Right ventricle myocardium superior (tissue), 1 donor: ENCODE measurements around the gene GYS1. TPM values are rescaled to one million over a fixed set of nuclear protein-coding genes. Genes with fewer than 3 reads are reported as not detected.
A peak's percentile ranks its signal among the peaks of the same experiment; 100 is the strongest.
"Not testable (repeated sequence)": the region's sequence is repeated elsewhere in the genome, so short reads cannot be mapped to it uniquely, and the experiment has no call there.

Experiments
- ATAC-seq: fragments of 200-7000 bp; cut with Tn5 transposase; one replicate; pipeline ENCODE4 v1.9.1; 2020; ENCODE audit warnings: mild to moderate bottlenecking; ENCODE audit not compliant: poor library complexity
- DNase-seq: peaks from one replicate; pipeline ENCODE4 v3.0.0-alpha.2; 2020
- intact Hi-C: fragments of 100-400 bp; cut with DNase I; formaldehyde crosslinking; loops from one replicate; pipeline ENCODE4 v1.11.2; 2022
- long read RNA-seq: library from polyadenylated mRNA; unstranded; transcript quantifications from one replicate; pipeline ENCODE4 v2.0.0, GENCODE V29; 2021
- total RNA-seq: library from RNA; stranded (reverse); fragmentation: NEBNext Ultra II Directional; extraction: Animal tissue kit (Norgen Biotek cat#: 25700); gene quantifications from one replicate; pipeline ENCODE4 v1.2.1, GENCODE V29; 2021
- donor health status: DM: no; HTN: yes; CAD: no; lungs with severe emphysema.

GYS1 gene
- total RNA-seq = 100 TPM
- long read RNA-seq, transcript GYS1-202 (16 exons, 3,574 nt) = major isoform, 56 of 102 reads
- long read RNA-seq, partial matches to known transcripts = 46 of 102 reads
- long read RNA-seq, other reads (novel, unspliced or antisense) = 0 of 102 reads

- intact Hi-C loops = no loop called here
- peak; percentile 100 for DNase-seq
- peak; percentile 94 for ATAC-seq
These were observed at the start of gene GYS1, which contains the start of gene RUVBL2 for GRCh38 chr19:48993175-48994034. Gene GYS1 (minus strand): TSS chr19:48993309. CDS start chr19:48993112, 197 bp downstream. Gene RUVBL2 (plus strand): TSS chr19:48993887. CDS start chr19:48993912, 25 bp downstream.

- intact Hi-C loops, ATAC-seq, DNase-seq: not testable (repeated sequence)
These were observed 49.6 kb upstream of the GYS1 start for GRCh38 chr19:49042666-49043065.

GRCh38 chr19:49042177-49042576, 49.1 kb upstream of the GYS1 start:
- no peak for ATAC-seq
- intact Hi-C loops = no loop called here

GRCh38 chr19:49039736-49040135, 46.6 kb upstream of the GYS1 start:
- ATAC-seq, intact Hi-C loops, DNase-seq: not testable (repeated sequence)

More at GRCh38 chr19:49042177-49042576, 49.1 kb upstream of the GYS1 start:
- DNase-seq = no peak

- intact Hi-C loops, ATAC-seq, DNase-seq: not testable (repeated sequence)
These were observed 45.6 kb upstream of the GYS1 start for GRCh38 chr19:49038557-49039276.

GRCh38 chr19:49038111-49038510, 45.0 kb upstream of the GYS1 start:
- intact Hi-C loops, ATAC-seq, DNase-seq: not testable (repeated sequence)

GRCh38 chr19:49036815-49037214, 43.7 kb upstream of the GYS1 start, which contains the start of gene CGB1:
Gene CGB1 (minus strand): TSS chr19:49036895. CDS start chr19:49036711, 184 bp downstream.
- intact Hi-C loops = not testable (repeated sequence)

GRCh38 chr19:49031642-49032301, 38.7 kb upstream of the GYS1 start, which contains the start of gene CGB2:
Gene CGB2 (plus strand): TSS chr19:49031890. CDS start chr19:49032096, 206 bp downstream.
- DNase-seq, intact Hi-C loops, ATAC-seq: not testable (repeated sequence)

More at GRCh38 chr19:49036815-49037214, 43.7 kb upstream of the GYS1 start, which contains the start of gene CGB1:
- DNase-seq, ATAC-seq: not testable (repeated sequence)

GRCh38 chr19:49030323-49030722, 37.2 kb upstream of the GYS1 start:
- intact Hi-C loops, ATAC-seq, DNase-seq: not testable (repeated sequence)

GRCh38 chr19:49029749-49030148, 36.6 kb upstream of the GYS1 start:
- DNase-seq, ATAC-seq, intact Hi-C loops: not testable (repeated sequence)

- ATAC-seq, intact Hi-C loops, DNase-seq: not testable (repeated sequence)
These were observed 35.6 kb upstream of the GYS1 start for GRCh38 chr19:49028686-49029085.

- ATAC-seq, DNase-seq, intact Hi-C loops: not testable (repeated sequence)
These were observed 32.5 kb upstream of the GYS1 start for GRCh38 chr19:49025599-49025998.

GRCh38 chr19:49025088-49025487, 32.0 kb upstream of the GYS1 start:
- DNase-seq, intact Hi-C loops, ATAC-seq: not testable (repeated sequence)

- intact Hi-C loops, DNase-seq, ATAC-seq: not testable (repeated sequence)
These were observed 31.1 kb upstream of the GYS1 start, which contains the start of gene CGB3 for GRCh38 chr19:49024233-49024632. Gene CGB3 (minus strand): TSS chr19:49024333. CDS start chr19:49023971, 362 bp downstream.

GRCh38 chr19:49022116-49022515, 29.0 kb upstream of the GYS1 start:
- ATAC-seq (no peak), DNase-seq (no peak)
- intact Hi-C loops = no loop called here

GRCh38 chr19:49020931-49021895, 28.1 kb upstream of the GYS1 start:
- intact Hi-C loops = no loop called here
- ATAC-seq (no peak), DNase-seq (no peak)

- intact Hi-C loops = no loop called here
- no peak for ATAC-seq
- no peak for DNase-seq
These were observed 27.2 kb upstream of the GYS1 start for GRCh38 chr19:49020342-49020741.
